Upper lobe of left lung (tissue), 4 donors: ENCODE results near the gene TMEM91.

ENCODE experiments used
- CTCF ChIP-seq, 6 experiments: fragments of 450-650 bp in 4 of 6; fragments of 200-600 bp in 2 of 6; sonication (generic) in 2 of 6; IDR thresholded peaks; one replicate each; pipeline ENCODE4 v1.5.1; 2016 to 2019; ENCODE audit warnings: antibody characterized with exemption in 6 of 6
- POLR2A ChIP-seq, 4 donors: fragments of 450-650 bp; IDR thresholded peaks; one replicate each; pipeline ENCODE4 v1.5.1; 2016 to 2017; ENCODE audit warnings: antibody characterized with exemption in 4 of 4, mild to moderate bottlenecking in 2 of 4
- POLR2AphosphoS5 ChIP-seq, 2 donors: sonication (generic); formaldehyde crosslinking; IDR thresholded peaks; one replicate each; pipeline ENCODE4 v1.5.1; 2017; ENCODE audit warnings: antibody characterized with exemption in 2 of 2

- peak in 2 of 6 experiments; percentile 24 to 26 for TF ChIP-seq CTCF (IDR thresholded peaks at IDR 0.05)
- TF ChIP-seq POLR2A (IDR thresholded peaks at IDR 0.05), result no peak
- TF ChIP-seq POLR2AphosphoS5 (IDR thresholded peaks at IDR 0.05), result no peak
These were observed 34.5 kb upstream of the TMEM91 start for GRCh38 chr19:41341669-41342490.
